PFSK-1 (cell line): ENCODE measurements around the gene ZFP36.

Source experiments
- POLR2AphosphoS5 ChIP-seq: IDR thresholded peaks from 2 replicates; pipeline ENCODE4 v1.6.1; 2012; ENCODE audit warnings: low read depth, mild to moderate bottlenecking, control low read depth, low read length, moderate library complexity
- REST ChIP-seq, 2 experiments: IDR thresholded peaks; 2 replicates each; pipeline versions ENCODE4 v1.6.1 to v1.8.0; 2011 to 2012; ENCODE audit warnings: low read depth in 2 of 2, low read length in 2 of 2, control low read depth in 1 of 2, inconsistent platforms in 1 of 2, mild to moderate bottlenecking in 1 of 2, moderate library complexity in 1 of 2; ENCODE audit not compliant: insufficient read depth in 1 of 2
- SIN3A ChIP-seq: IDR thresholded peaks from 2 replicates; pipeline ENCODE4 v1.6.1; 2012; ENCODE audit warnings: mild to moderate bottlenecking, low read length, moderate library complexity, borderline replicate concordance; ENCODE audit not compliant: insufficient read depth
- TAF1 ChIP-seq: IDR thresholded peaks from 2 replicates; pipeline ENCODE4 v1.6.1; 2012; ENCODE audit warnings: low read length, control low read depth, borderline replicate concordance; ENCODE audit not compliant: insufficient read depth

GRCh38 chr19:39382991-39383828 is 23.4 kb upstream of the ZFP36 start:
- TF ChIP-seq REST (IDR thresholded peaks at IDR 0.05; ENCODE audit: insufficient read depth in 1 of 2, low read depth in 2 of 2, low read length in 2 of 2) (no peak), POLR2AphosphoS5 (no peak), TAF1 (no peak), SIN3A (no peak)
